Neural cell (in vitro differentiated cells): Measurements from ENCODE around the gene MARCHF11.

ENCODE experiments used
- CTCF ChIP-seq: fragments of 450-650 bp; IDR thresholded peaks from 2 replicates; pipeline ENCODE4 v1.5.1; 2014; ENCODE audit warnings: antibody characterized with exemption, mild to moderate bottlenecking, moderate library complexity; ENCODE audit not compliant: poor library complexity, severe bottlenecking
- EP300 ChIP-seq: fragments of 450-650 bp; conservative IDR thresholded peaks from 2 replicates; pipeline ENCODE4 v1.6.1; 2014; ENCODE audit warnings: antibody characterized with exemption, mild to moderate bottlenecking, moderate library complexity; ENCODE audit not compliant: poor library complexity, severe bottlenecking
- EZH2 ChIP-seq: fragments of 200-600, 300-800 bp; shearing (Covaris generic), sonication (generic); IDR thresholded peaks from 2 replicates; pipeline ENCODE4 v1.6.1; 2014; ENCODE audit warnings: antibody characterized with exemption, low read length, borderline replicate concordance, mild to moderate bottlenecking; ENCODE audit not compliant: insufficient read depth, poor library complexity, severe bottlenecking
- MXI1 ChIP-seq: fragments of 450-650 bp; conservative IDR thresholded peaks from 2 replicates; pipeline ENCODE4 v1.6.1; 2014; ENCODE audit warnings: antibody characterized with exemption, mild to moderate bottlenecking; ENCODE audit not compliant: poor library complexity, severe bottlenecking
- POLR2AphosphoS5 ChIP-seq: IDR thresholded peaks from 2 replicates; pipeline ENCODE4 v1.6.1; 2012
- RAD21 ChIP-seq: fragments of 450-650 bp; conservative IDR thresholded peaks from 2 replicates; pipeline ENCODE4 v1.6.1; 2014; ENCODE audit warnings: antibody characterized with exemption, mild to moderate bottlenecking, moderate library complexity
- SMC3 ChIP-seq: fragments of 450-650 bp; conservative IDR thresholded peaks from 2 replicates; pipeline ENCODE4 v1.6.1; 2014; ENCODE audit warnings: antibody characterized with exemption, mild to moderate bottlenecking, moderate library complexity; ENCODE audit not compliant: poor library complexity
- TAF1 ChIP-seq: IDR thresholded peaks from 2 replicates; pipeline ENCODE4 v1.6.1; 2012; ENCODE audit warnings: low read depth
- TF ChIP-seq, protein P1 (sequence below): IDR thresholded peaks from 2 replicates; pipeline ENCODE4 v1.6.1; 2012; ENCODE audit warnings: borderline replicate concordance

DNA sequence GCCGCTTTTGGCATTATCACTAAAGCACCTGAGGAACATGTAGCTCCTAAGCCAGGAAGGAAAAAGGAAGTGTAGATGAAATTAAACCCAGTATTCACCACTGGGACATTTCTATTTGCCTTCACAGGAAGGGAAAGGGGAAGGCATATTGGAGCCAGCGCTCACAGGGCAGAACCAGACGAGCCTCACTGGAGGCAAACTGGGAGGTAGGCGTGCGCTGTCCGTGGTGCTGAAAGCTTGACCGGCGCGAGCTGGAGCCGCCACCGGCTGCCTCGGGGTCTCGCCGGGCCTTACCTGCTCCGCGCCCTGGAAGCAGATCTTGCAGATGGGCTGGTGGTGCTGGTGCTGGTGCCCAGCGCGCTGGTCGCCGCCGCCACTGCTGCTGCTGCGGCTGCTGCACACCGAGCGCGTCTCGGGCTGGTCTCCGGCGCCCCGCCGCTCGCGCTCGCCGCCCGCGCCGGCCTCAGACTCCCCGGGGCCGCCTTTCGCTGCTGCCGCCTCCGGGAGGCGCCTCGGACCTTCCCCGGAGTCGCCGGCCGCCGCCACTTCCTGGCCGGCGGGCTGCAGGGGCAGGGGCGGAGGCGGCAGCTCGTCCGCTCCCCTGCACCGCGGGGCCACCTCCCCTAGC is 732 bp downstream of the MARCHF11 start:
- TF ChIP-seq SMC3 (peak; percentile 53), EZH2 (no peak), CTCF (peak; percentile 49), POLR2AphosphoS5 (no peak), RAD21 (peak; percentile 49), EP300 (no peak), MXI1 (peak; percentile 27), TAF1 (no peak)
- TF ChIP-seq, protein P1, sequence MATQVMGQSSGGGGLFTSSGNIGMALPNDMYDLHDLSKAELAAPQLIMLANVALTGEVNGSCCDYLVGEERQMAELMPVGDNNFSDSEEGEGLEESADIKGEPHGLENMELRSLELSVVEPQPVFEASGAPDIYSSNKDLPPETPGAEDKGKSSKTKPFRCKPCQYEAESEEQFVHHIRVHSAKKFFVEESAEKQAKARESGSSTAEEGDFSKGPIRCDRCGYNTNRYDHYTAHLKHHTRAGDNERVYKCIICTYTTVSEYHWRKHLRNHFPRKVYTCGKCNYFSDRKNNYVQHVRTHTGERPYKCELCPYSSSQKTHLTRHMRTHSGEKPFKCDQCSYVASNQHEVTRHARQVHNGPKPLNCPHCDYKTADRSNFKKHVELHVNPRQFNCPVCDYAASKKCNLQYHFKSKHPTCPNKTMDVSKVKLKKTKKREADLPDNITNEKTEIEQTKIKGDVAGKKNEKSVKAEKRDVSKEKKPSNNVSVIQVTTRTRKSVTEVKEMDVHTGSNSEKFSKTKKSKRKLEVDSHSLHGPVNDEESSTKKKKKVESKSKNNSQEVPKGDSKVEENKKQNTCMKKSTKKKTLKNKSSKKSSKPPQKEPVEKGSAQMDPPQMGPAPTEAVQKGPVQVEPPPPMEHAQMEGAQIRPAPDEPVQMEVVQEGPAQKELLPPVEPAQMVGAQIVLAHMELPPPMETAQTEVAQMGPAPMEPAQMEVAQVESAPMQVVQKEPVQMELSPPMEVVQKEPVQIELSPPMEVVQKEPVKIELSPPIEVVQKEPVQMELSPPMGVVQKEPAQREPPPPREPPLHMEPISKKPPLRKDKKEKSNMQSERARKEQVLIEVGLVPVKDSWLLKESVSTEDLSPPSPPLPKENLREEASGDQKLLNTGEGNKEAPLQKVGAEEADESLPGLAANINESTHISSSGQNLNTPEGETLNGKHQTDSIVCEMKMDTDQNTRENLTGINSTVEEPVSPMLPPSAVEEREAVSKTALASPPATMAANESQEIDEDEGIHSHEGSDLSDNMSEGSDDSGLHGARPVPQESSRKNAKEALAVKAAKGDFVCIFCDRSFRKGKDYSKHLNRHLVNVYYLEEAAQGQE: peak; percentile 91
